ENCODE measurements around the gene DUSP19.

DNA sequence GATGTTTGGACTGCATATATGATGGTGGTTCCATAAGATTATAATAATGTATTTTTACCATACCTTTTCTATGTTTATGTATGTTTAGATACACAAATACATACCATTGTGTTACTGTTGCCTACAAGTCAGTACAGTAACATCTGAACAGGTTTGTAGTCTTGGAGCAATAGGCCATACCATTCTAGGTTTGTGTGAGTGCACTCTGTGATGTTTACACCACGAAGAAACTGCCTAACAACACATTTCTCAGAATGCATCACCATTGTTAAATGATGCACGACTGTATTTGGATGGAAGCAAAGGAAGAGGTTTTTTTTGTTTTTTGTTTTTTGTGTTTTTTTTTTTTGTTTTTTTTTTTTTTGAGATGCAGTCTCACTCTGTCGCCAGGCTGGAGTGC lies 9.5 kb downstream of the DUSP19 start:
- no peak for TF ChIP-seq JUND (IDR thresholded peaks at IDR 0.05)
- no peak for TF ChIP-seq EZH2 (IDR thresholded peaks at IDR 0.05)

Data from HCT116 (cell line).